NCI-H1092 treated with DMSO at 0.1 percent for 48 hours (cell line): ENCODE results near the gene RNF181.
"Not testable (repeated sequence)": the region's sequence is repeated elsewhere in the genome, so short reads cannot be mapped to it uniquely, and the experiment has no call there.

Source experiments
- DNase-seq: peaks from one replicate; lab custom pipeline; 2025; lab: John Stamatoyannopoulos, UW

The RNF181 gene

DNA sequence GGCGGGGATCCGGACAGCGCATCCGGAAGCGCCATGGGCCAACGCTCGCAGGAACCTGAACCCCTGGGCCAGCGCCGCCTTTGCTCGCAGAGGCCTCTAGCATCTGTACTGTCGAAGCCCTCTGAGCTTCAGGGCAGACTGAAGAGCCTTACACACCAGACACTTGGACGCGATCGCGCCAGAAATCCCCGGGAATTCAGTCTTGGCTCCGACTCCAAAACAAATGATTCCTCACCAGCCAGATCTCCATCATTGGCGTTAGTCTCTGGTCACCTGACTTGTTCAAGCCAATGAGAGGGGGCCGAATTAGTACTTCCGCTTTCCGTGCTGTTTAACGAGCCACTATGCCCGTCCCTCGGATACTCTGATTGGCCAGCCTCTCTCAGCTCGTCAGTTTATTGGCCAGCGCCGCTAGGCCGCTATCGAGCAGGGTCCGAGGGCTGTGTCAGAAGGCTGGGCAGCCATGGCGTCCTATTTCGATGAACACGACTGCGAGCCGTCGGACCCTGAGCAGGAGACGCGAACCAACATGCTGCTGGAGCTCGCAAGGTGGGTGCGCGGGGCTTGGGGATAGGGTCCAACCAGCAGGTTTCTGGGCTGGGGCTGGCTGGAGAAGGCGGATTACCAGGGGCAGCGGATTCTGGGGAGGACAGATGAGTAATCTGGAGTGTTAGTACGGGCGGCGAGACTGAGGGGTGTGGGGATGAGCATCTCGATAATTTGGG is at the start of gene RNF181:
TSS of gene RNF181 (plus strand) at position 445 of the 725 bp plus-strand sequence. CDS start at position 464, 19 bp downstream.
- DNase-seq: peak; percentile 95

- no peak for DNase-seq
Observed at GRCh38 chr2:85545780-85546240, 49.7 kb upstream of the RNF181 start.

- DNase-seq: no peak
Observed at GRCh38 chr2:85547089-85547858, 48.3 kb upstream of the RNF181 start.

DNA sequence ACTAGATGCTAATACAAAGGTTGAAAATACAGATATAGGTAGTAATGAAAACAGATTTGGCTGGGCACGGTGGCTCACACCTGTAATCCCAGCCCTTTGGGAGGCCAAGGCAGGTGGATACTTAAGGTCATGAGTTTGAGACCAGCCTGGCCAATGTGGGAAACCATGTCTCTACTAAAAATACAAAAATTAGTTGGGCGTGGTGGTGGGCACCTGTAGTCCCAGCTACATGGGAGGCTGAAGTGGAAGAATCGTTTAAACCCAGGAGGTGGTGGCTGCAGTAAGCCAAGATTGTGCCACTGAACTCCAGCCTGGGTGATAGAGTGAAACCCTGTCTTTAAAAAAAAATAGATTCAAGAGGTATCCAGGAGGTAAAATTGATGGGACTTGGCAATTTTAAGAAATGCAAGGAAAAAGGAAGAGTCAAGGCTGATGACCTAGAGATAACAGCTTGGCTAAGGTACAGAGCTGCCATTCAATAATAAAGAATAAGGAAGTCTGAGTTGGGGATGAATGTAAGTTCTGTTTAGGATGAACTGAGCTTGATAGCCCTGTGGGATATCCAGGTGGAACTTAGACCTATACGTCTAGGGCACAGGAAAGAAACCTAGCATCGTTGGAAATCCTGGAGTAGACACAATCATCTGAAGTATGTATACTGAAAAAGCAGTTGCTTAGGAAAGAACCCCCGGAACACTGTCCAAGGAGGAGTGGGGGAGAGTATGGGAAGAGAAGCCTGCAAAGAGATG is 47.5 kb upstream of the RNF181 start:
- no peak for DNase-seq

- no peak for DNase-seq
Observed at GRCh38 chr2:85548608-85548900, 47.0 kb upstream of the RNF181 start.

- no peak for DNase-seq
Observed at GRCh38 chr2:85549095-85549494, 46.5 kb upstream of the RNF181 start.

DNA sequence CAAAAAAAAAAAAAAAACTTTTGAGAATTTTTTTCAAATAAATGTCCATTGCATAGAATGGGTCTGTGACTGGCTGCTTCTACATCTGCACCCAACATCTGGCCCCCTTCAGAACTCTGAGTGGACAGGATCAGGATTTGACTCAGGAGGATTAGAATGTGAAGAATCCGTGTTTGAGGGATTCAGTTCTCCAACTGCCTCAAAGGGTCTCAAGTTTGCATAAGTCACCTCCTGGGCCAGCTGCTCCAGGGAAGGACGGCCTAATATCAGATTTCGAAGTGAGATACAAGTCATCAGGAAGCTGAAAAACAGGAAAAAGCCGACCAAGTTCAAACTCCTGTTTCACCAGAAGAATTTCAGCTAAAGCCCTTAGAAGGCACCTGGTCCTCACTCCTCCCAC is 45.7 kb upstream of the RNF181 start:
- DNase-seq: no peak

DNA sequence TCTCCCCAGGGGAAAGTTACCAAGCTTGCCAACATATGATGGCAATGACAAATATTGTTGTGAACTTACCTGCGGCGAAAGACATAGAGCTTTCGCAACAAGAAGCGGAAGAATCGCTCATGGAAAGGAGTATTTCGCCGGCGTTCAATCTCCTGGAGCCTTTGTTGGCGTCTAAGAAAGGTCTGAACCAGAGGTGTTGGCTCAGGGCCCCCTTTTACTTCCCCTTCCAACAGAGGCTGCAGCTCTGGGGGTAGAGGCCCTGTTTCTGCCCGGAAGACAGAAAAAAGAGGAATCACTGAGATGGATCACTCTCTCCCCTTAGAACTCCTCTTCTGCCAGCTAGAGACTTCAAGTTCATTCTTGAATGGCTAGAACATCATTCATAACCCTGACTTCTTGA is 45.1 kb upstream of the RNF181 start:
- DNase-seq: no peak

GRCh38 chr2:85551698-85552678 is 43.6 kb upstream of the RNF181 start:
- peak; percentile 71 for DNase-seq

DNA sequence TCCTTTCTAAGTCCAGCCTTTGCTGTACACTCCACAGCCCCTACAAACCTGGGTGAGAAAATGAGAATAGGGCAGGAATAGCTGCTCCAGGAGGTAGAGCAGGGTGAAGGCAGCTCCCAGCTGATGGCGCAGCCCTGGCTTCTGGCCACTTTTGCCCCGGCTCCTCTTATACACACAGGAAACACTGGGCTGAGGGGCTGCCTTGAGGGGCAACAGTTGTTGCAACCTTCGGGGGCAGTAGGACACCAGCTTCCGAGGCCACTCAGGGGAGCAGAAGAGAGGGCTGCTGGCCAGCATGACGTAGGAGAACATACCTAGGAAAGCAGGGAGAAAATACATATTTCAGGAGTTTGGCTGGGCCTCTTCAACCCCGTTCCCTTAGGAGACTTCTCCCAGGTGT is 42.4 kb upstream of the RNF181 start:
- no peak for DNase-seq

GRCh38 chr2:85554980-85555612 is 40.4 kb upstream of the RNF181 start:
- DNase-seq: no peak

GRCh38 chr2:85557130-85557529 is 38.4 kb upstream of the RNF181 start:
- DNase-seq: no peak

DNA sequence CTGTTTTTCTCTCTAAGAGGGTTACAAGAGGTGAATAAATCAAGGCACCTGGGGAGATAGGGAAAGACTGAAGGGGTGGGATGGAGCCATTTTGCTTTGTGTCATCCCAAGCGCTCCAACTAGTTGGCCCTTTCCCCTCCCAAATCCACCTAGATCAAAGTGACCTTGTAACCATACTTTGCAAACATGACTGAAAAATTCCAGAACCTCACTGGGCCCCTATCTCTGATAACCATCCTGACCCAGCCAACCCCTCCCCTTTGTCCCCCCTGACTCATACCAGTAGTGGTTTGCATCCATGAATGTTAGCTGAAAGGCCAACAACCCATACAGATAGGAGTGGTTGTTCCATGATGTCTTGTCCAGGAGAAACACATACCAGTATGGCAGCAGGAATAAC is 37.4 kb upstream of the RNF181 start:
- no peak for DNase-seq

GRCh38 chr2:85560403-85560726 is 35.2 kb upstream of the RNF181 start:
- DNase-seq: not testable (repeated sequence)

DNA sequence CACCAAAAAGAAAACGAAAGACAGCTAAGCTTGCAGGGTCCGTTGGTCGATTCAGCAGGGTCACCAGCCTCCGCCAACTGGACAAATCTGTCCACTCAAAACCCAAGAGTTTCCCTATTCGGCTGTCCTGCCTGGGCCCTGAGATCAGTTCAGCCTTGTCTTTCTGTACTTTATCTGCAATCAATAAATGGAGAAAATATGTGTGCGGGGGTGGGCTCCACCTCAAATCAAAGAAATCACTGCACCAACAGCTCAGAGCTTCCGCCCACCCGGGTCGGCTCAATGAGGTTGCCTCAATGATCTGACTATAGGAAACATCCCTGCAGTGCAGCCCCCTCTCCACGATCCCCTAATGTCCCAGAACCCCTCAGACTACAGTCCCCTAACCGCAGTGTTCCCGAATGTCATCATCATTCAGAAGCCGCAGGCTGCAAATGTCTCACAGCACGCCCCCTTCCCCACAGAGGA is 34.7 kb upstream of the RNF181 start:
- no peak for DNase-seq

DNA sequence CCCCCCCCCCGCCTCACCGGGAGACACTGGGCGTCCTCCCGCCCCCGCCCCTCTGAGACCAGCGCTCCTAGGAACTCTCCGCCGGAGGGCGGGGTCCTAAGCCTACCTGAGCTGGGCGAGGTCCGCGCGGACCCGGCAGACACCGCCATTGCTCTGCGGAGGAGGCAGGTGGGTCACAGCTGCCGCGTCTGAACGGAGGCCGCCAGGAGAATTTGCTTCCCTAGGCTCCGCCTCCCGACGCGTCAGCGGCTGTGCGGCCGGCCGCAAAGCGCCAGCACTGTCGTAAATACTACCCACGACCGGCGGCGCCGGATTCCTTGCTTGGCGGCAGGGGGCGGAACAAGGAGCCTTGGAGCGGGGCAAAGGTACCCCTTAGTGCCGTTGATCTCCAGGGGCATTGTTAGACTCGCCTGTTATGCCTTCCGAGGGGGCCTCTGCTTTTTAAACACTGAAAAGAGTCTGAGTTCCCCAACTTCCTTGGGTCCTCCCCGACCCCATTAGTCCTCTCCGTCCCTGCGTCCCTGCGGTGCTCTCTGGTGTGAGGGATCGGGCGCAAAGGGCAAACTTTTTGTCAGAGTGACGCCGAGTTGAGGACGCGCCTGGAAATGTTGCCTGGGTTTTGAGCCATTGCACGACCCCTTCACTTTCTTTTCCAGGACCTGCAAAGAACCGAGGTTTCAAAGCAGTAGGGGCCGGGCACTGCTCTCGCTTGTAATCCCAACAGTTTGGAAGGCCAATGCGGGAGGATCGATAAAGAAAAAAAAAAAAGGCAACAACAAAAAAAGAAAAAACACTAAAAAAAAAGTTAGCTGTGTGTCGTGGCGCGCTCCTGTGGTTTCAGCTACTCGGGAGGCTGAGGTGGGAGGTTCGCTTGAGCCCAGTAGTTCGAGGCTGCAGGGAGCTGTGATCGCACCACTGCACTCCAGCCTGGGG is 34.0 kb upstream of the RNF181 start, which contains the start of gene GGCX:
TSS of gene GGCX (minus strand) at position 214 of the 933 bp plus-strand sequence. CDS start at position 149, 65 bp downstream.
- DNase-seq: peak; percentile 87

DNA sequence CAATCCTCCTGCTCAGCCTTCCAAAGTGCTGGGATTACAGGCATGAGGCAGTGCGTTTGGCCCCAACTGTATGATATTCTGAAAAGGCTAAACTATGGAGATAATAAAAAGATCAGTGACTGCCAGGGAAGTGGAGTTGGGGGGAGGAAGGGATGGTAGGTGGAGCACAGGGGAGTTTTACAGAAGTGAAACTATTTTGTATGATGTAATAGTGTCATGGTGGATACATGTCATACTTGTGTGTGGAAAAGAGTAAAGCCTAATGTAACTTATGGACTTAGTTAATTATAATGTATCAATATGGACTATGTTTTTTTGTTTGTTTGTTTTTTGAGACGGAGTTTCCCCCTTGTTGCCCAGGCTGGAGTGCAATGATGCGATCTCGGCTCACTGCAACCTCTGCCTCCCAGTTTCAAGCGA is 31.4 kb upstream of the RNF181 start:
- DNase-seq: no peak

GRCh38 chr2:85566265-85566664 is 29.3 kb upstream of the RNF181 start:
- no peak for DNase-seq

- no peak for DNase-seq
Observed at GRCh38 chr2:85575739-85576138, 19.8 kb upstream of the RNF181 start.

- no peak for DNase-seq
Observed at GRCh38 chr2:85577063-85577385, 18.5 kb upstream of the RNF181 start.
